ENCODE measurements around the gene SPACDR. TPM values are rescaled to one million over a fixed set of nuclear protein-coding genes. Genes with fewer than 3 reads are reported as not detected.

SPACDR gene
- total and polyA plus RNA-seq, 9 of the 15 experiments (the other 6 are each of a cell fraction or from before 2014, with no cell fraction given) = 0.07 to 0.55 (median 0.14) TPM; not detected in 1

GRCh38 chr7:100444311-100445278, 19.5 kb downstream of the SPACDR start (continued):
- TF ChIP-seq BMI1 (IDR thresholded peaks at IDR 0.05; ENCODE audit: low read length) (no peak), ZBTB33 (CRISPR knock-in tag; IDR thresholded peaks at IDR 0.05) (peak; percentile 61; the same call in 1 of the 2 replicates), NCOA6 (IDR thresholded peaks at IDR 0.05) (no peak), CBX5 (IDR thresholded peaks at IDR 0.05; ENCODE audit: borderline replicate concordance, low read depth) (no peak), ZNF785 (CRISPR knock-in tag; IDR thresholded peaks at IDR 0.05) (no peak), HNRNPK (IDR thresholded peaks at IDR 0.05; ENCODE audit: low read depth, low read length, poor library complexity, severe bottlenecking) (no peak), MAZ (CRISPR knock-in tag; conservative IDR thresholded peaks at IDR 0.05 in 1 of 2, IDR thresholded peaks at IDR 0.05 in 1 of 2) (peak; percentile 84 to 85; a peak in 3 of 4 replicates), CEBPB (tag; IDR thresholded peaks at IDR 0.05) (no peak), ZNF75A (CRISPR knock-in tag; IDR thresholded peaks at IDR 0.05) (no peak), TBP (optimal IDR thresholded peaks at IDR 0.05; ENCODE audit: low read depth, low read length) (peak; percentile 62), TAL1 (IDR thresholded peaks at IDR 0.05) (peak; percentile 47), WHSC1 (IDR thresholded peaks at IDR 0.05; ENCODE audit: low read length) (no peak), AFF1 (IDR thresholded peaks at IDR 0.05; ENCODE audit: low read depth in 1 of 2, partially characterized antibody in 2 of 2) (peak; percentile 54 to 84), TAF9B (IDR thresholded peaks at IDR 0.05; ENCODE audit: partially characterized antibody) (peak; percentile 96), FOXO4 (CRISPR knock-in tag; IDR thresholded peaks at IDR 0.05) (no peak)
- TF ChIP-seq, protein P1, sequence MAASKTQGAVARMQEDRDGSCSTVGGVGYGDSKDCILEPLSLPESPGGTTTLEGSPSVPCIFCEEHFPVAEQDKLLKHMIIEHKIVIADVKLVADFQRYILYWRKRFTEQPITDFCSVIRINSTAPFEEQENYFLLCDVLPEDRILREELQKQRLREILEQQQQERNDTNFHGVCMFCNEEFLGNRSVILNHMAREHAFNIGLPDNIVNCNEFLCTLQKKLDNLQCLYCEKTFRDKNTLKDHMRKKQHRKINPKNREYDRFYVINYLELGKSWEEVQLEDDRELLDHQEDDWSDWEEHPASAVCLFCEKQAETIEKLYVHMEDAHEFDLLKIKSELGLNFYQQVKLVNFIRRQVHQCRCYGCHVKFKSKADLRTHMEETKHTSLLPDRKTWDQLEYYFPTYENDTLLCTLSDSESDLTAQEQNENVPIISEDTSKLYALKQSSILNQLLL (CRISPR knock-in tag; IDR thresholded peaks at IDR 0.05; ENCODE audit: borderline replicate concordance) = no peak
- TF ChIP-seq, protein P2, sequence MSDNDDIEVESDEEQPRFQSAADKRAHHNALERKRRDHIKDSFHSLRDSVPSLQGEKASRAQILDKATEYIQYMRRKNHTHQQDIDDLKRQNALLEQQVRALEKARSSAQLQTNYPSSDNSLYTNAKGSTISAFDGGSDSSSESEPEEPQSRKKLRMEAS (CRISPR knock-in tag; IDR thresholded peaks at IDR 0.05) = peak; percentile 97

Measured in K562 (cell line).